ENCODE results near the gene ZFP64.
"Not testable (repeated sequence)": the region's sequence is repeated elsewhere in the genome, so short reads cannot be mapped to it uniquely, and the experiment has no call there.

Gene ZFP64

GRCh38 chr20:52191132-52191915 is at the start of gene ZFP64:
Gene ZFP64, minus strand, starts transcription at chr20:52191779. Its CDS starts 143 bp downstream, at chr20:52191636.
- peak; percentile 42 to 46 for DNase-seq (ENCODE audit: low read depth in 2 of 2)

GRCh38 chr20:52240802-52241201 is 49.2 kb upstream of the ZFP64 start:
- DNase-seq (ENCODE audit: low read depth in 2 of 2): no peak

GRCh38 chr20:52239102-52239501 is 47.5 kb upstream of the ZFP64 start:
- no peak for DNase-seq (ENCODE audit: low read depth in 2 of 2)

- no peak for DNase-seq (ENCODE audit: low read depth in 2 of 2)
These were observed 44.7 kb upstream of the ZFP64 start for GRCh38 chr20:52236292-52236691.

- no peak for DNase-seq (ENCODE audit: low read depth in 2 of 2)
These were observed 43.5 kb upstream of the ZFP64 start for GRCh38 chr20:52235129-52235528.

- no peak for DNase-seq (ENCODE audit: low read depth in 2 of 2)
These were observed 42.9 kb upstream of the ZFP64 start for GRCh38 chr20:52234302-52235045.

- DNase-seq (ENCODE audit: low read depth in 2 of 2): no peak
These were observed 39.7 kb upstream of the ZFP64 start for GRCh38 chr20:52231230-52231746.

GRCh38 chr20:52230409-52230808 is 38.8 kb upstream of the ZFP64 start:
- peak; percentile 91 to 92 for DNase-seq (ENCODE audit: low read depth in 2 of 2)

GRCh38 chr20:52229346-52229745 is 37.8 kb upstream of the ZFP64 start:
- DNase-seq (ENCODE audit: low read depth in 2 of 2): not testable (repeated sequence)

- DNase-seq (ENCODE audit: low read depth in 2 of 2): no peak
These were observed 34.8 kb upstream of the ZFP64 start for GRCh38 chr20:52226370-52226769.

GRCh38 chr20:52224920-52225319 is 33.3 kb upstream of the ZFP64 start:
- DNase-seq (ENCODE audit: low read depth in 2 of 2): no peak

GRCh38 chr20:52221362-52221761 is 29.8 kb upstream of the ZFP64 start:
- DNase-seq (ENCODE audit: low read depth in 2 of 2): not testable (repeated sequence)

GRCh38 chr20:52220891-52221290 is 29.3 kb upstream of the ZFP64 start:
- not testable (repeated sequence) for DNase-seq (ENCODE audit: low read depth in 2 of 2)

- no peak for DNase-seq (ENCODE audit: low read depth in 2 of 2)
These were observed 27.9 kb upstream of the ZFP64 start for GRCh38 chr20:52219441-52219840.

- DNase-seq (ENCODE audit: low read depth in 2 of 2): no peak
These were observed 26.3 kb upstream of the ZFP64 start for GRCh38 chr20:52217689-52218395.

- no peak for DNase-seq (ENCODE audit: low read depth in 2 of 2)
These were observed 22.4 kb upstream of the ZFP64 start for GRCh38 chr20:52213995-52214394.

- no peak for DNase-seq (ENCODE audit: low read depth in 2 of 2)
These were observed 21.4 kb upstream of the ZFP64 start for GRCh38 chr20:52212943-52213342.

GRCh38 chr20:52210037-52210990 is 18.7 kb upstream of the ZFP64 start:
- DNase-seq (ENCODE audit: low read depth in 2 of 2): no peak

- DNase-seq (ENCODE audit: low read depth in 2 of 2): no peak
These were observed 17.6 kb upstream of the ZFP64 start for GRCh38 chr20:52209154-52209571.

- DNase-seq (ENCODE audit: low read depth in 2 of 2): no peak
These were observed 15.6 kb upstream of the ZFP64 start for GRCh38 chr20:52207020-52207810.

All from fibroblast of skin of left quadriceps (primary cell).